Activated naive CD8-positive, alpha-beta T cell treated with anti-CD3 and anti-CD28 coated beads, Interleukin-2, amount 10 ng/mL, durations not matched to agents 7 days and 5 days (primary cell): Measurements from ENCODE around the gene KRTAP27-1. TPM values are rescaled to one million over a fixed set of nuclear protein-coding genes. Genes with fewer than 3 reads are reported as not detected.

ENCODE experiments used
- ATAC-seq: fragments of 150-1000 bp; cut with Tn5 transposase; one replicate; pipeline ENCODE4 v1.10.0; 2021; ENCODE audit warnings: low read depth, moderate library complexity
- POLR2A ChIA-PET: fragments of 350-600 bp; sonication (Branson Sonifier 250); formaldehyde crosslinking; loops from one replicate; lab custom pipeline; 2021; ENCODE audit warnings: antibody characterized with exemption; lab: Charles Lee
- DNase-seq: peaks from one replicate; pipeline ENCODE4 v3.0.0; 2021
- H3K27ac Mint-ChIP-seq: one replicate; pipeline ENCODE4 v1.8.0; 2022; ENCODE audit warnings: mild to moderate bottlenecking, mixed read lengths
- H3K27me3 Mint-ChIP-seq: one replicate; pipeline ENCODE4 v1.8.0; 2022; ENCODE audit warnings: mild to moderate bottlenecking, moderate library complexity, mixed read lengths
- H3K36me3 Mint-ChIP-seq: one replicate; pipeline ENCODE4 v1.8.0; 2021; ENCODE audit warnings: mild to moderate bottlenecking, mixed read lengths
- H3K4me1 Mint-ChIP-seq: one replicate; pipeline ENCODE4 v1.8.0; 2021; ENCODE audit warnings: mixed read lengths
- H3K4me3 Mint-ChIP-seq: one replicate; pipeline ENCODE4 v1.8.0; 2022; ENCODE audit warnings: mild to moderate bottlenecking, moderate library complexity, mixed read lengths
- H3K9me3 Mint-ChIP-seq: one replicate; pipeline ENCODE4 v1.8.0; 2021; ENCODE audit warnings: mixed read lengths
- total RNA-seq, 2 experiments: library from RNA; stranded (reverse); gene quantifications; one replicate each; pipeline ENCODE4 v1.2.3, GENCODE V29; 2021

KRTAP27-1 gene, protein sequence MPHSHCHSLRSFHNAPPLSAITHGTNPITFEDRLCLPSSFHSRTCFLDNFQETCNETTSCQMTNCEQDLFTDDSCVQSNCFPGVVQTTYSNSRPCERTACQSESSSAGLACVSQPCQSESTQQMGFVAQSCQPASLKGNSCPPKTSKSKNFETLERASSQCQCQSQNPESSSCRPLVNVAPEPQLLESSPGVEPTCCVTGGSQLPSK
- not detected for total RNA-seq

DNA sequence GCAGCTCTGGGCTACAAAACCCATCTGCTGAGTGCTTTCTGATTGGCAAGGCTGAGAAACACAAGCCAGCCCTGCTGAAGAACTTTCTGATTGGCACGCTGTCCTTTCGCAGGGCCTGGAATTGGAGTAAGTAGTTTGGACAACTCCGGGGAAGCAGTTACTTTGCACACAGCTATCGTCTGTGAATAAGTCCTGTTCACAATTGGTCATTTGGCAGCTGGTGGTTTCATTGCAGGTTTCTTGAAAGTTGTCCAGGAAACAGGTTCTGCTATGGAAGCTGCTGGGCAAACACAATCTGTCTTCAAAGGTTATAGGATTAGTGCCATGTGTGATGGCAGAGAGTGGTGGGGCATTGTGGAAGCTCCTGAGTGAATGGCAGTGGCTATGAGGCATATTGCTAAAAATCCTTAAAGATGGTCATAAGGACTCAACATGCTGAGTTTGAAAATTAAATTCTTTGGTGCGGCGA lies at the start of gene KRTAP27-1:
TSS of gene KRTAP27-1 (minus strand) at position 419 of the 469 bp plus-strand sequence. CDS start at position 393, 26 bp downstream.
- ATAC-seq (no peak), DNase-seq (no peak)
- Mint-ChIP-seq H3K9me3 (no peaks in the 10 kb centered on the region), H3K27ac (no peak within 1 kb of the TSS), H3K36me3 (no peaks in the 10 kb centered on the region), H3K4me3 (no peak within 1 kb of the TSS), H3K27me3 (no peaks in the 10 kb centered on the region), H3K4me1 (no peaks in the 10 kb centered on the region)
- POLR2A ChIA-PET = no interaction called here

DNA sequence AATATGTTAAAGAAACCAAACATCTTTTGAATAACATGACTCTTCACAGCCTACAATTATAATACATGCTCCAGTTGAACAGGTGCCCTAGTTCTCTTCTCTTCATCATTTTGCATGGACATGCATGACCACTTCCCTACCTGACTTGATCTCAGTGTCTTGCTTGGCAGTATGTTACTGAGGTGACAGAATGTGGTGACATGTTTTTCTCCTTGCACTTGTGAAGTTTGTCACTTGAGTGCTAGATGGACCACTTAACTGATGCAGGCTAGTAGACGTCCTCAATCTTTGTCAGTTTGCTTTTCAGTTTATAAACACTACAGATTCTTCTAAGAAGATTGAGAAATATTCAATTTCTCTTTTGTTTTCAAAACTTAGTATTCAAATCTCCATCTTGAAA lies 44.7 kb upstream of the KRTAP27-1 start:
- Mint-ChIP-seq H3K27me3 (peaks cover 3% of the 10 kb centered on the region), H3K4me1 (no peaks in the 10 kb centered on the region), H3K9me3 (no peaks in the 10 kb centered on the region), H3K4me3 (no peak overlapping the region), H3K27ac (no peak overlapping the region), H3K36me3 (no peaks in the 10 kb centered on the region)
- no peak for ATAC-seq
- POLR2A ChIA-PET = no interaction called here
- no peak for DNase-seq

DNA sequence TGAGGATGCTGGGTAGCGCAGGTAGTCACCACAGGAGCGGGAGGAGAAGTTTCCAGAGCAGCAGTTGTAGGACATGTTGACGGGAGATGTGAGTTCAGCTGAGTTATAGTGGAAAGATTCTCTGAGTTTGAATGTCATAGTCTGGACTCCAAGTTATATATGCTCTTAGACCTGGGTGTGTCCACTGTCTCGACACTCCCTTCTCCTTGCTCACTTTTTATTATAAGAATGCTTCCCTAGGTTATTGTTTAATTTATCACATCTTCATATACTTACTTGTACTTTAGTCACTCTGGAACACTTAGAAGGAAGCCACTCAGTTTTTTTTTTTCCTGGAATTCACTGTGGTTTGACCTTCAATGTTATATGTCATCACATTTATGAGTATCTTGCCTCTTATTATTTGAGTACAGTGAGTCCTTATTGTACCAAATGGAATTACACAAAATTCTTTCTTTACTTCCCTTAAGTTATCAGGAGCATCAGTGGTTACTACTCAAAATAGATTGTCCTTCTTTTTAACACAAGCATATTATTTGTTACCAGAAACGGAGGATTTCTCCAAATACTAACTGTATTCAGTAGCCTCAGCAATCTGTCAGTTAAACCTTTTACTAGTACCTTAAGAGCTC lies 34.8 kb upstream of the KRTAP27-1 start, which contains the start of gene KRTAP13-2:
TSS of gene KRTAP13-2 (minus strand) at position 133 of the 632 bp plus-strand sequence. CDS start at position 75, 58 bp downstream.
- no peak for DNase-seq
- ATAC-seq = no peak

DNA sequence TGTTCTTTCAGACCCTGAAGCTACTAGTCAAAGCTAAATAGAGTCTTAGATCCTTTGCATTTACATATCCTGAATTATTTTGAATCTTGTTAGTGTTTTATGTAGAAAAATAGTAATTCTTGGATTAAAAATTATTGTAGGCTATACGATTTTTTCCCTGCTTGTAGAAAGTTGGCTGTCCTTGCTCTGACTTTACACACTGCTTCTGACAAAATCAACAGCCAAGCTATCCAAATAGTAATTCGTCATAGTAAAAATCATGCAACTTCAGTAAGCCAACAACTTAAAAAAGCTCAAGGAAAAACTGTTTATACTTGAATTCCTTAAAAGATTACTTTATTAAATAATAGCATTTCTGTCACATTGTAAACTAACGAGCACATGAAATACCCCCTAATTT lies 18.4 kb upstream of the KRTAP27-1 start:
- Mint-ChIP-seq H3K4me3 (no peak overlapping the region), H3K36me3 (no peaks in the 10 kb centered on the region), H3K9me3 (no peaks in the 10 kb centered on the region), H3K27me3 (no peaks in the 10 kb centered on the region), H3K4me1 (no peaks in the 10 kb centered on the region), H3K27ac (no peak overlapping the region)
- ATAC-seq = no peak
- POLR2A ChIA-PET = no interaction called here
- DNase-seq = no peak

More for the DNA sequence above, 34.8 kb upstream of the KRTAP27-1 start, which contains the start of gene KRTAP13-2:
- POLR2A ChIA-PET = no interaction called here
- Mint-ChIP-seq H3K4me1 (no peaks in the 10 kb centered on the region), H3K9me3 (peaks cover 1% of the 10 kb centered on the region), H3K27ac (no peak within 1 kb of the TSS), H3K36me3 (no peaks in the 10 kb centered on the region), H3K4me3 (no peak within 1 kb of the TSS), H3K27me3 (peaks cover 2% of the 10 kb centered on the region)

DNA sequence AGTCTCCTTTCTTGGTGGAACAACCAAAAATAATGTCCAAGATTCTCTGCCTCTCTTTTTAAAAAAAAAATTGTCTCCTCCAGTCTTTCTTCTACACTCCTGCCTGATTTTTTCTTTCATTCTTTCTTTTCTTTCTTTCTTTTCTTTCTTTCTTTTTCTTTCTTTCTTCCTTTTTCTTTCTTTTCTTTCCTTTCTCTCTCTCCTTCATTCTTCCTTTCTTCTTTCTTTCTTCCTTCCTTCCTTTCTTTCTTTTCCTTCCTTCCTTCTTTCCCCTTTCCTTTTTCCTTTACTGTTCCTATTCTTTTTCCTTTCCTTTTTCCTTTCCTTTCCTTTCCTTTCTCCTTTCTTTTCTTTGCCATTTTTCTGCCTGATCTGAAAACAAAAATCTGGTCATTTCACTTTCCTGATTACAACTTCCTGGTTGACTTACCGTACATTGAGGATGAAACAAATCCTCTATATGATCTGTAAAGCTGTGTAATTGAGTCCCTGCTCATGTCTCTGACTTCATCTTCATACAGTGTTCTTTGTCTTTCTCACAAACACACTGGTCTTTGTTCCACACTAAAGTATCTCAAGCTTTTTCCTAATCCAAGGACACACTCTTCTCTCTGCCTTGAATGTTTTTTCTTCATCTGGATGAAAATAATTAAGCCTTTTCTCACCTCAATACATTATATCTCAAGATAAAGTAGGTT lies 17.0 kb upstream of the KRTAP27-1 start:
- H3K36me3 Mint-ChIP-seq = no peaks in the 10 kb centered on the region
- no peak for DNase-seq
- H3K4me1 Mint-ChIP-seq = no peaks in the 10 kb centered on the region
- H3K4me3 Mint-ChIP-seq = no peak overlapping the region
- POLR2A ChIA-PET = no interaction called here
- H3K27me3 Mint-ChIP-seq = no peaks in the 10 kb centered on the region
- H3K27ac Mint-ChIP-seq = no peak overlapping the region
- no peak for ATAC-seq
- H3K9me3 Mint-ChIP-seq = no peaks in the 10 kb centered on the region

DNA sequence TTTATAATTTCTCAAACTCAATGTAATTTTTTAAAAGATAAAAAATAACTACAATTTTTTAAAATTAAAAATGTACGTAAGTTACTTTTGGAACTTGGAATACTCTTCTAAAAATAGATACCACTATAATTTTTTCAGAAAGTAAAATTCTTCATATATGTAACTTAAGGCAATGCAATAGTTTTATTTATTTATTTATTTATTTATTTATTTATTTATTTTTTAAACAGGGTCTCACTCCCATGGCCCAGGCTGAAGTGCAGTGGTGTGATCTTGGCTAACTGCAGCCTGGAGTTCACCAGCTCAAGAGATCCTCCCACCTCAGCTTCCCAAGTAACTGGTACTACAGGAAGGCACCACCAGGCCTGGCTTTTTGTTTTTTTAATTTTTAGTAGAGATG lies 14.0 kb upstream of the KRTAP27-1 start:
- H3K4me1 Mint-ChIP-seq = no peaks in the 10 kb centered on the region
- peaks cover 1% of the 10 kb centered on the region for H3K27me3 Mint-ChIP-seq

DNA sequence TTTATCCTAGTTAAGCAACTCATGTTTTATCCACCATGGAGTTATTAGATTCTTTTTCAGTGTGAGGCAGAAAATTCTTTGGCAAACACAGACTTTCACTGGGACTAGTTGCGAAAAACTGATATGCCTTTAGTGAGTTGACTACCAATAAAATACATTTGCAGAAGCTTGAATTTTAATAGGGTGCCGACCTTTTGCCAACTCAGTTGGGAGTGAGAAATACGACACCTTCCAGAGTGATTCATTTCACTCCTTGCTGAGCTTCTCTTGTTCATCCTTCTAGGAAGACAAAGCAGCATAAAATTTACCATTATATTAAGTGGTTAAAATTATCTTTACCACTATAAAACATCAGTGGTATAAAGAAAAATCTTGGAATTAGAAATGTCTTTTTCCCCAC lies 12.1 kb upstream of the KRTAP27-1 start:
- Mint-ChIP-seq H3K4me1 (no peaks in the 10 kb centered on the region), H3K36me3 (no peaks in the 10 kb centered on the region), H3K9me3 (no peaks in the 10 kb centered on the region), H3K27ac (no peak overlapping the region), H3K27me3 (peaks cover 1% of the 10 kb centered on the region), H3K4me3 (no peak overlapping the region)
- DNase-seq = no peak
- ATAC-seq = no peak
- POLR2A ChIA-PET = no interaction called here

More for the DNA sequence above, 14.0 kb upstream of the KRTAP27-1 start:
- Mint-ChIP-seq H3K27ac (no peak overlapping the region), H3K4me3 (no peak overlapping the region), H3K9me3 (no peaks in the 10 kb centered on the region), H3K36me3 (no peaks in the 10 kb centered on the region)
- no peak for ATAC-seq
- DNase-seq = no peak
- POLR2A ChIA-PET = no interaction called here

DNA sequence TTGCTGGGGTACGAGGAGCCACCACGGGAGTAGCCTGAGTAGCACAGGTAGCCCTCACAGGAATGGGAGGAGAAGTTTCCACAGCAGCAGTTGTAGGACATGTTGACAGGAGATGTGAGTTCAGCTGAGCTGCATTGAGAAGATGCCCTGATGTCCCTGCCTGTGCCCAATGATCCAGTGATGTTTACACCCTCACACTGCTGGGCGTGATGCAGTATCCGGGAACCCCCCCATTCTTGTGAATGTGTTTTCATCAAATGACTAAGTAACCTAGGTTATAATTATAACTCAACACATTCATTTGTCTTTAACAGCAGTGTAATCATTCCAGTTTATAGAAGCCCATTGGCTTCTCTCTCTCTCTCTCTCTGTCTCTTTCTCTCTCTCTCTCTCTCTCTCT lies 11.0 kb upstream of the KRTAP27-1 start, which contains the start of gene KRTAP23-1:
TSS of gene KRTAP23-1 (minus strand) at position 101 of the 400 bp plus-strand sequence. CDS start at position 101, 0 bp downstream.
- peaks cover 1% of the 10 kb centered on the region for H3K27me3 Mint-ChIP-seq
- no peaks in the 10 kb centered on the region for H3K36me3 Mint-ChIP-seq
- H3K27ac Mint-ChIP-seq = no peak within 1 kb of the TSS
- H3K9me3 Mint-ChIP-seq = no peaks in the 10 kb centered on the region
- H3K4me3 Mint-ChIP-seq = no peak within 1 kb of the TSS
- H3K4me1 Mint-ChIP-seq = no peaks in the 10 kb centered on the region
- ATAC-seq (no peak), DNase-seq (no peak)
- POLR2A ChIA-PET = no interaction called here

DNA sequence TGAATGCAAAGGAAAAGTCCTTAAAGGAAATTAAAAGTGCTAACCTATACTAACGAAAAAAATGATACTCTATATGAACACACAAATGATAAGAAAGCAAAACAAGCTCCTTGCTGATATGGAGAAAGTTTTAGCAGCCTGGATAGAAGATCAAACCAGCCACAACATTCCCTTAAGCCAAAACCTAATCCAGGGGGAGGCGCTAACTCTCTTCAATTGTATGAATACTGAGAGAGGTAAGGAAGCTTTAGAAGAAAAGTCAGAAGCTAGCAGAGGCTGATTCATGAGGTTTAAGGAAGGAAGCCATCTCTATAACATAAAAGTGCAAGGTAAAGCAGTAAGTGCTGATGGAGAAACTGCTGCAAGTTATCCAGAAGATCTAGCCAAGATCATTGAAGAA lies 7.5 kb upstream of the KRTAP27-1 start:
- no peak overlapping the region for H3K27ac Mint-ChIP-seq
- H3K4me1 Mint-ChIP-seq = no peaks in the 10 kb centered on the region
- no peak for ATAC-seq
- H3K36me3 Mint-ChIP-seq = no peaks in the 10 kb centered on the region
- peaks cover 1% of the 10 kb centered on the region for H3K27me3 Mint-ChIP-seq
- no peak overlapping the region for H3K4me3 Mint-ChIP-seq
- POLR2A ChIA-PET = no interaction called here
- no peak for DNase-seq
- H3K9me3 Mint-ChIP-seq = no peaks in the 10 kb centered on the region

DNA sequence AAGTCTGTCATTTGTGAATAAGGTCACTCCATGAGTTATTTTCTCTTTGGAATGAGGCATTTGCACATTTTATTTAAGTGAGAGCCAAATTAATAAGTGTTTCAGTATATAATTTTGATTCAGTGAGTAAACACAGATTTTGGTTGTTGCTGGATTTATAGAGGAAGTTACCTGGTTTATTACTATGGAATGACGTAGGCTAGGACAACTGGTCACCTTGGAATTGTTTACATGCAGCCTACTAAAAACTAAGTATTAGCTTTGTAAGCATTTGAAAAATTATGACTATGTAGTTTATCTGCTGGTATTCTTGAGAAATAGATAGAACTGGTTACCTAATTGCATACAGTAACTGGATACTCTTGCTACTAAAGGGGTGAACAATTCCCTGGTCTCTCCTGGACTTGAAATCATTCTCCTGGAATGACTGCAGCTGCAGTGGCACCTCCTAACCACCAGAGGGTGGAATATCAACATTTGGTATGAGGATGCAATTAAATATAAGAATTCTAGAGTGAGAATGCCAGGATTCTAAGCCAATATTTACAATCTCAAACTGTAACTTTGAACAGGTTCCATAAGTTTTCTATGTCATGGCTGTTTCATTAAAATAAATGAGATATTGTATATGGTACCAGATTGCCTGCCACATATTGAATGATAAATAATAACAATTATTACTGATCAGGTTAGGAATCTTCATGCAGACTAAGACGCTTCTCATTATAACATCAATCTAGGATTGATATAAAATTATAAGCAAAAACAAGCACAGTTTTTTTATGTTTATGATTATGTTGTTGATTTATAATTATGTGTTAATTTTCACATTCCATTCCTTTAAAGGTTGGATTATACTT lies 3.5 kb upstream of the KRTAP27-1 start:
- Mint-ChIP-seq H3K27ac (no peak overlapping the region), H3K9me3 (no peaks in the 10 kb centered on the region), H3K4me3 (no peak overlapping the region), H3K36me3 (no peaks in the 10 kb centered on the region), H3K4me1 (no peaks in the 10 kb centered on the region), H3K27me3 (no peaks in the 10 kb centered on the region)
- no peak for ATAC-seq
- POLR2A ChIA-PET = no interaction called here
- no peak for DNase-seq

DNA sequence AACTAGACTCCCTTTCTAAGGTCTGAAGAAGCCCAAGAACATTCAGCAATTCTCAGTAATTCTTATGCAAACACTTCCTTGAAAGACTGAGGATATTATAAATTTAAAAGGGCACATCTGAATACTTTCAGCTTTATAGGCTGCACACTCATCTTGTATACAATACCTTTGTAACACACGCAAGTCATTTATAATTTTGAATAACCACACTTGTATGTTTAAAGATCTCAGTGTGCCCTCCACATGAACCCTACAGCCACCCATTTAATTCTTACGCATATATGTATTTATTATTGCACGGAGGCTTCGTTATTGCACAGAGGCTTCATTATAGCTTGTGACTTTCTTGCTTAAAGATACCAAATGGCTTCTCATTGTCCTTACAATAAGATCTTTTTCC lies 1.2 kb upstream of the KRTAP27-1 start:
- Mint-ChIP-seq H3K4me1 (no peaks in the 10 kb centered on the region), H3K36me3 (no peaks in the 10 kb centered on the region), H3K9me3 (no peaks in the 10 kb centered on the region), H3K4me3 (no peak overlapping the region), H3K27ac (no peak overlapping the region), H3K27me3 (no peaks in the 10 kb centered on the region)
- DNase-seq = no peak
- no peak for ATAC-seq
- POLR2A ChIA-PET = no interaction called here

DNA sequence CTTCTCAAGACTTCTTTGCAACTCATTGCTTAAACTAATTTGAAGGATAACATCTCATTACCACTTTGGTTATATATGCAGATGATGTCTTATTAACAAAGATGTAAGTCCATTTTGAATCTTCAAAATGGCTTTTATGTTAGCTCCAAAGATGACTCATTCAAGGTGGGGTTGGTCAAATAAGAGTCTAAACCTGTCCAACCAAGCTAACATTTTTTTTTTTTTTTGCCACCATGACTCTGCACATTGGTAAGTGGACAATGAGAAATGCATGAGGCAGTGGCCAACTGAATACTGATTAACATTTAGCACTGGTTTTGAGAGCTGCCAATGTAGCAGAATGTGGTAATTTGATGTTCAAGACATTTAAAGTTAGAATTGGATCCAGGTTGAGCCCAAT lies 278 bp upstream of the KRTAP27-1 start:
- DNase-seq = no peak
- ATAC-seq = no peak
- H3K27ac Mint-ChIP-seq = no peak overlapping the region
- H3K4me1 Mint-ChIP-seq = no peaks in the 10 kb centered on the region
- H3K4me3 Mint-ChIP-seq = no peak overlapping the region
- H3K36me3 Mint-ChIP-seq = no peaks in the 10 kb centered on the region
- H3K9me3 Mint-ChIP-seq = no peaks in the 10 kb centered on the region
- POLR2A ChIA-PET = no interaction called here
- H3K27me3 Mint-ChIP-seq = no peaks in the 10 kb centered on the region

DNA sequence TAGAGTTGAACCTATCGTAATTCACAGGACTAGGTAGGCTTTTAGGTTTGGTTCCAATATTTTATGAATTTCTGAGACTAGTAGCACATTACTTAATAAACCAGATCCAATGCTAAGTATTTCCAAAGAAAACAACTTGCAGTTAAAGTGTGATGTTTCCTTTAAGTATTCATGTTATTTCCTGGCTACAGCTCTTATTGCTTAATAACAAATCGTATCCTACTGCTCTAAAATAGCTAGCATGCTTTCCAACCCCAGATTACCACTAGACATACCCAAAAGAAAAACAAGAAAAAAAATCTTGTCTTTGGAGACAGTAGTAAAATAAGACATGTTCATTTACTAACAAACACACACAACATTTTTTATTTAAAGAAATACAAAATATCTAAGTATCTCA lies 898 bp downstream of the KRTAP27-1 start:
- H3K4me3 Mint-ChIP-seq = no peak overlapping the region
- no peaks in the 10 kb centered on the region for H3K9me3 Mint-ChIP-seq
- ATAC-seq (no peak), DNase-seq (no peak)
- H3K27ac Mint-ChIP-seq = no peak overlapping the region
- POLR2A ChIA-PET = no interaction called here
- no peaks in the 10 kb centered on the region for H3K36me3 Mint-ChIP-seq
- no peaks in the 10 kb centered on the region for H3K27me3 Mint-ChIP-seq
- H3K4me1 Mint-ChIP-seq = no peaks in the 10 kb centered on the region
